Esophagus muscularis mucosa (tissue), 4 donors: ENCODE measurements around the gene RAB37.

Experiments
- EP300 ChIP-seq: sonication (generic); formaldehyde crosslinking; IDR thresholded peaks from one replicate; pipeline ENCODE4 v1.6.1; 2017; ENCODE audit warnings: antibody characterized with exemption
- POLR2A ChIP-seq: fragments of 450-650 bp; IDR thresholded peaks from one replicate; pipeline ENCODE4 v1.6.1; 2017; ENCODE audit warnings: antibody characterized with exemption, moderate library complexity, mild to moderate bottlenecking, low read depth
- TF ChIP-seq, protein P1 (sequence below), 3 experiments: fragments of 200-600 bp in 2 of 3; fragments of 450-650 bp in 1 of 3; sonication (generic) in 2 of 3; IDR thresholded peaks; one replicate each; pipeline ENCODE4 v1.5.1; 2017 to 2019; ENCODE audit warnings: antibody characterized with exemption in 3 of 3, mild to moderate bottlenecking in 2 of 3, moderate library complexity in 1 of 3

DNA sequence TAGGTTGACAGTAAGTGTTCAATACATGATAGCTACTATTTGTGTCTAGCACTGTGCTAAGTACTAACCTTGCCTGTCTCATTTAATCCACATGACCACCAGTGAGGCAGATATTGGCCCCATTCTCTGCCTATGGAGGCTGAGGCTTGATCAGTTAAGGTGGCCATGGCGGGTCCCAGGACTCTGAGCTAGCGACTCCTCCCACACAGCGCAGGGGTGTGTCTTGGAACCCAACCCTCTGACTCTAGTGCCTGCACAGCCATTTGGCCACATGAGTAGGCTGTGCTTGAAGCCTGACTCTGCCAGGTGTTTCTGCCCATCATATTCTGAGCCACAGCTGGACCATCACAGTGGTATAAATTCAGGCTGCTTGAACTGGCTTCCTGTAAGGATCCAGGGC lies 17.8 kb downstream of the RAB37 start:
- TF ChIP-seq, protein P1, sequence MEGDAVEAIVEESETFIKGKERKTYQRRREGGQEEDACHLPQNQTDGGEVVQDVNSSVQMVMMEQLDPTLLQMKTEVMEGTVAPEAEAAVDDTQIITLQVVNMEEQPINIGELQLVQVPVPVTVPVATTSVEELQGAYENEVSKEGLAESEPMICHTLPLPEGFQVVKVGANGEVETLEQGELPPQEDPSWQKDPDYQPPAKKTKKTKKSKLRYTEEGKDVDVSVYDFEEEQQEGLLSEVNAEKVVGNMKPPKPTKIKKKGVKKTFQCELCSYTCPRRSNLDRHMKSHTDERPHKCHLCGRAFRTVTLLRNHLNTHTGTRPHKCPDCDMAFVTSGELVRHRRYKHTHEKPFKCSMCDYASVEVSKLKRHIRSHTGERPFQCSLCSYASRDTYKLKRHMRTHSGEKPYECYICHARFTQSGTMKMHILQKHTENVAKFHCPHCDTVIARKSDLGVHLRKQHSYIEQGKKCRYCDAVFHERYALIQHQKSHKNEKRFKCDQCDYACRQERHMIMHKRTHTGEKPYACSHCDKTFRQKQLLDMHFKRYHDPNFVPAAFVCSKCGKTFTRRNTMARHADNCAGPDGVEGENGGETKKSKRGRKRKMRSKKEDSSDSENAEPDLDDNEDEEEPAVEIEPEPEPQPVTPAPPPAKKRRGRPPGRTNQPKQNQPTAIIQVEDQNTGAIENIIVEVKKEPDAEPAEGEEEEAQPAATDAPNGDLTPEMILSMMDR (IDR thresholded peaks at IDR 0.05) = no peak
- TF ChIP-seq EP300 = no peak
- TF ChIP-seq POLR2A = no peak
